Gastrocnemius medialis (tissue), 4 donors: ENCODE measurements around the gene C5orf24. TPM values are rescaled to one million over a fixed set of nuclear protein-coding genes. Genes with fewer than 3 reads are reported as not detected.
"Not testable (repeated sequence)": the region's sequence is repeated elsewhere in the genome, so short reads cannot be mapped to it uniquely, and the experiment has no call there.

Source experiments
- ATAC-seq, 2 donors: fragments of 150-250 bp; one replicate each; pipeline ENCODE4 v1.9.1; 2016
- DNase-seq, 2 donors: peaks; one replicate each; pipeline ENCODE4 v3.0.0-alpha.2; 2019
- H3K27ac ChIP-seq, 4 donors: fragments of 200-600 bp; sonication (generic); 1 replicate in 1 of 4; 2 replicates in 3 of 4; pipeline ENCODE4 v1.5.1; 2016 to 2018; ENCODE audit warnings: mild to moderate bottlenecking in 2 of 4, moderate library complexity in 1 of 4
- H3K27me3 ChIP-seq, 3 donors: fragments of 200-600 bp; sonication (generic) in 2 of 3; 1 replicate in 1 of 3; 2 replicates in 2 of 3; pipeline versions ENCODE4 v1.5.1 to v1.6.0; 2016 to 2019; ENCODE audit warnings: mild to moderate bottlenecking in 1 of 3, moderate library complexity in 1 of 3
- H3K36me3 ChIP-seq, 2 donors: fragments of 200-600 bp; sonication (generic) in 1 of 2; one replicate each; pipeline ENCODE4 v1.5.1; 2017 to 2018
- H3K4me1 ChIP-seq, 2 donors: fragments of 200-600 bp; sonication (generic) in 1 of 2; one replicate each; pipeline ENCODE4 v1.5.1; 2016 to 2017; ENCODE audit warnings: mild to moderate bottlenecking in 2 of 2
- H3K4me3 ChIP-seq, 4 donors: fragments of 200-600 bp; sonication (generic) in 3 of 4; 1 replicate in 1 of 4; 2 replicates in 3 of 4; pipeline ENCODE4 v1.5.1; 2016 to 2019; ENCODE audit warnings: mild to moderate bottlenecking in 2 of 4
- H3K9me3 ChIP-seq, 3 donors: fragments of 200-600 bp; sonication (generic) in 2 of 3; 1 replicate in 1 of 3; 2 replicates in 2 of 3; pipeline ENCODE4 v1.5.1; 2016 to 2019
- POLR2A ChIP-seq, 2 donors: fragments of 450-650 bp; IDR thresholded peaks; one replicate each; pipeline ENCODE4 v1.6.1; 2017; ENCODE audit warnings: antibody characterized with exemption in 2 of 2, mild to moderate bottlenecking in 2 of 2, moderate library complexity in 2 of 2
- in situ Hi-C, 4 donors: fragments of 200-750 bp; cut with MboI; loops; one replicate each; pipeline versions ENCODE4 v1.15.0 to v1.8.0; 2017; ENCODE audit warnings: low sequenced_read_pairs in 4 of 4
- intact Hi-C: fragments of 100-400 bp; cut with DNase I; formaldehyde crosslinking; loops from one replicate; pipeline ENCODE4 v1.15.1; 2023; ENCODE audit warnings: low total_unique reads
- total RNA-seq, 4 donors: library from RNA; depleted of rRNA; stranded (reverse); fragments of >200 nt; gene quantifications; one replicate each; pipeline versions ENCODE4 v1.1.0 to v1.2.3, GENCODE V29; 2016
- TF ChIP-seq, protein P1 (sequence below), 5 experiments: fragments of 450-650 bp in 3 of 5; fragments of 200-600 bp in 2 of 5; sonication (generic) in 2 of 5; IDR thresholded peaks in 4 of 5; conservative IDR thresholded peaks in 1 of 5; 1 replicate in 4 of 5; 2 replicates in 1 of 5; pipeline ENCODE4 v1.5.1; 2016 to 2019; ENCODE audit warnings: antibody characterized with exemption in 5 of 5, mild to moderate bottlenecking in 3 of 5, moderate library complexity in 3 of 5

C5orf24 gene
- total RNA-seq, 4 donors from 2014 or later, result 17.3 to 32.8 (median 23.4) TPM

- DNase-seq, result no peak
- Histone ChIP-seq H3K36me3 (peaks cover 0 to 82% of the 10 kb centered on the region in 2 donors), H3K27ac (no peak overlapping the region), H3K27me3 (no peaks in the 10 kb centered on the region), H3K4me3 (no peak overlapping the region), H3K9me3 (no peaks in the 10 kb centered on the region), H3K4me1 (no peaks in the 10 kb centered on the region)
- no peak for ATAC-seq
- no peak for TF ChIP-seq POLR2A (IDR thresholded peaks at IDR 0.05)
- TF ChIP-seq, protein P1, sequence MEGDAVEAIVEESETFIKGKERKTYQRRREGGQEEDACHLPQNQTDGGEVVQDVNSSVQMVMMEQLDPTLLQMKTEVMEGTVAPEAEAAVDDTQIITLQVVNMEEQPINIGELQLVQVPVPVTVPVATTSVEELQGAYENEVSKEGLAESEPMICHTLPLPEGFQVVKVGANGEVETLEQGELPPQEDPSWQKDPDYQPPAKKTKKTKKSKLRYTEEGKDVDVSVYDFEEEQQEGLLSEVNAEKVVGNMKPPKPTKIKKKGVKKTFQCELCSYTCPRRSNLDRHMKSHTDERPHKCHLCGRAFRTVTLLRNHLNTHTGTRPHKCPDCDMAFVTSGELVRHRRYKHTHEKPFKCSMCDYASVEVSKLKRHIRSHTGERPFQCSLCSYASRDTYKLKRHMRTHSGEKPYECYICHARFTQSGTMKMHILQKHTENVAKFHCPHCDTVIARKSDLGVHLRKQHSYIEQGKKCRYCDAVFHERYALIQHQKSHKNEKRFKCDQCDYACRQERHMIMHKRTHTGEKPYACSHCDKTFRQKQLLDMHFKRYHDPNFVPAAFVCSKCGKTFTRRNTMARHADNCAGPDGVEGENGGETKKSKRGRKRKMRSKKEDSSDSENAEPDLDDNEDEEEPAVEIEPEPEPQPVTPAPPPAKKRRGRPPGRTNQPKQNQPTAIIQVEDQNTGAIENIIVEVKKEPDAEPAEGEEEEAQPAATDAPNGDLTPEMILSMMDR (IDR thresholded peaks at IDR 0.05 in 4 of 5, conservative IDR thresholded peaks at IDR 0.05 in 1 of 5), result no peak
- intact Hi-C loops, result no loop called here
- in situ Hi-C loops, result no loop called here
These were observed 21.1 kb upstream of the C5orf24 start for GRCh38 chr5:134824681-134825080.

DNA sequence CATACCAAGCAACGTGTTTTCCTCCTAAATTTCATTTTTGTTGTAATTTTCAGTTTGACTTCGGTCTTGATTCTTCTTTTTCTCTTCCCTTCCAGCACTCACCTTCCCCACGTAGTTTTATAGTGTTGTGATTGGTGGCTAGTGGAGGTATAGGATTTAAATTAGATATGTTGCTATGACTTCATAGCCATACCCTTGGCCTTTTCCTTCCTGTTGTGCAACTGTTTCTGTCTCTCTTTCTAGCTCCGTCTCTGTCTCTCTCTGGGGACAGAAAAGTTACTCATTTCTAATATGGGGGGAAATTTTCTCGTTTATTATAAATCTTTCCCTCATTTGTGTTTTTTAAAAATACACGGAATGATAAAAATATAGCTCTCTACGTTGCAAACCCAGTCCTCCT, 20.6 kb upstream of the C5orf24 start:
- in situ Hi-C loops, result no loop called here

DNA sequence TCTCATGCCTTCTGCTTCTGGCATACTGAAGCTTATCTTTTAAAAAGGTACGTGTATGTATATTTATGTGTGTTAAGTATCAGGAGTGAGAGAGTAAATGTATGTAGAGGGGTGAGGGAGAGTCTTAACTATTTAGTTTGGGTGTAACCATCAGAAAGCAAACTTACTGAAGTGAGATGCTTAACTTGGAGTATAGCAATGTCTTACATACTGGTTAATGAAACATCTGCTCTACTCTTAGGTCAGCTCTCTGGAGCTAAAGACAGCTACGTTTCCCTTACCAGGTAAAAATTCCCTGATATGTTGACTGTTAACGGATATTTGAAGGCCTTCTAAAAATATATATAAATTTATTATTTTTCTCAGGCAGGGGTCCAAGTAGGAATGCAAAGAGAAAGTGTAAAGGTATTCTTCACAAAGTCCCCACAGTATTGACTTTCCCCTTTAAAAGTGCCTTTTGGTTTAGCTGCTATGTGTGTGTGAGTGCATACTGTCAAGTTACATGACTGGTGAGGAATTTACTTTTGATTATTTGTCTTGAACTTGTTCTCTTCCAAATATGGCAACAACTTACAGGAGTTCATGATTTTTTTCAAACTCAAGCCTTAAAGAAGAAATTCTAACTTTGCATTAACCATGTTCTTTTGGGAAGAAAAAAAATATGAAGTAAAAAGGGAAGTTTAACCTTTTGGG, 12.3 kb upstream of the C5orf24 start:
- intact Hi-C loops (no loop called here), in situ Hi-C loops (no loop called here)
- ATAC-seq, result no peak
- Histone ChIP-seq H3K4me1 (peaks cover 0 to 3% of the 10 kb centered on the region in 2 donors), H3K9me3 (no peaks in the 10 kb centered on the region), H3K36me3 (peaks cover 0 to 25% of the 10 kb centered on the region in 2 donors), H3K27ac (no peak overlapping the region), H3K4me3 (no peak overlapping the region), H3K27me3 (no peaks in the 10 kb centered on the region)
- TF ChIP-seq POLR2A (IDR thresholded peaks at IDR 0.05), result no peak
- DNase-seq, result no peak

More for the DNA sequence above, 20.6 kb upstream of the C5orf24 start:
- Histone ChIP-seq H3K27me3 (no peaks in the 10 kb centered on the region), H3K4me3 (no peak overlapping the region), H3K27ac (no peak overlapping the region), H3K4me1 (no peaks in the 10 kb centered on the region), H3K9me3 (no peaks in the 10 kb centered on the region), H3K36me3 (peaks cover 0 to 76% of the 10 kb centered on the region in 2 donors)
- no peak for DNase-seq
- ATAC-seq, result no peak
- intact Hi-C loops, result no loop called here
- TF ChIP-seq, protein P1 (IDR thresholded peaks at IDR 0.05 in 4 of 5, conservative IDR thresholded peaks at IDR 0.05 in 1 of 5), result no peak

GRCh38 chr5:134835623-134836022, 10.1 kb upstream of the C5orf24 start:
- H3K36me3 ChIP-seq, result peaks cover 0 to 35% of the 10 kb centered on the region in 2 donors
- in situ Hi-C loops, result no loop called here

GRCh38 chr5:134837530-134838181, 8.1 kb upstream of the C5orf24 start:
- intact Hi-C loops, result no loop called here
- DNase-seq, result no peak
- peaks cover 0 to 35% of the 10 kb centered on the region in 2 donors for H3K36me3 ChIP-seq
- H3K27me3 ChIP-seq, result no peaks in the 10 kb centered on the region
- in situ Hi-C loops, result no loop called here
- no peaks in the 10 kb centered on the region for H3K9me3 ChIP-seq
- peaks cover 0 to 3% of the 10 kb centered on the region in 2 donors for H3K4me1 ChIP-seq
- TF ChIP-seq, protein P1 (IDR thresholded peaks at IDR 0.05 in 4 of 5, conservative IDR thresholded peaks at IDR 0.05 in 1 of 5), result no peak
- TF ChIP-seq POLR2A (IDR thresholded peaks at IDR 0.05), result no peak
- no peak for ATAC-seq
- H3K4me3 ChIP-seq, result no peak overlapping the region
- H3K27ac ChIP-seq, result no peak overlapping the region

More at GRCh38 chr5:134835623-134836022, 10.1 kb upstream of the C5orf24 start:
- no peak for ATAC-seq
- Histone ChIP-seq H3K9me3 (no peaks in the 10 kb centered on the region), H3K4me3 (no peak overlapping the region), H3K4me1 (peaks cover 0 to 3% of the 10 kb centered on the region in 2 donors), H3K27me3 (no peaks in the 10 kb centered on the region), H3K27ac (no peak overlapping the region)
- DNase-seq, result no peak
- intact Hi-C loops, result no loop called here
- TF ChIP-seq POLR2A (IDR thresholded peaks at IDR 0.05), result no peak
- TF ChIP-seq, protein P1 (IDR thresholded peaks at IDR 0.05 in 4 of 5, conservative IDR thresholded peaks at IDR 0.05 in 1 of 5), result no peak

- DNase-seq, in situ Hi-C loops, ATAC-seq, H3K4me3 ChIP-seq, intact Hi-C loops, H3K4me1 ChIP-seq, H3K27ac ChIP-seq, H3K9me3 ChIP-seq, H3K27me3 ChIP-seq: not testable (repeated sequence)
- H3K36me3 ChIP-seq, result peaks cover 0 to 29% of the 10 kb centered on the region in 2 donors
These were observed 7.4 kb upstream of the C5orf24 start for GRCh38 chr5:134838361-134838760.
